Spleen (tissue), 11 donors: Measurements from ENCODE around the gene GABRA1. TPM values are rescaled to one million over a fixed set of nuclear protein-coding genes. Genes with fewer than 3 reads are reported as not detected.
A peak's percentile ranks its signal among the peaks of the same experiment; 100 is the strongest.

ENCODE experiments used
- DNase-seq: peaks from one replicate; pipeline ENCODE4 v3.0.0-alpha.2; 2020
- H3K27ac ChIP-seq, 8 donors: fragments of 200-600 bp; sonication (generic) in 7 of 8; 1 replicate in 4 of 8; 2 replicates in 4 of 8; pipeline versions ENCODE4 v1.5.0 to v1.8.0; 2016 to 2021; ENCODE audit warnings: inconsistent platforms in 4 of 8, mild to moderate bottlenecking in 4 of 8, moderate library complexity in 1 of 8
- H3K27me3 ChIP-seq, 7 donors: fragments of 200-600 bp; sonication (generic) in 6 of 7; replicated peaks in 1 of 7; 1 replicate in 4 of 7; 2 replicates in 3 of 7; pipeline versions ENCODE4 v1.5.0 to v1.8.0; 2016 to 2021; ENCODE audit warnings: inconsistent platforms in 3 of 7, mild to moderate bottlenecking in 1 of 7
- H3K36me3 ChIP-seq, 6 donors: fragments of 200-600 bp; sonication (generic) in 5 of 6; 1 replicate in 4 of 6; 2 replicates in 2 of 6; pipeline versions ENCODE4 v1.5.0 to v1.8.0; 2016 to 2021; ENCODE audit warnings: inconsistent platforms in 2 of 6
- H3K4me1 ChIP-seq, 6 donors: fragments of 200-600 bp; sonication (generic) in 5 of 6; 1 replicate in 3 of 6; 2 replicates in 3 of 6; pipeline versions ENCODE4 v1.5.0 to v1.8.0; 2016 to 2021; ENCODE audit warnings: inconsistent platforms in 3 of 6
- H3K4me3 ChIP-seq, 8 donors: fragments of 200-600 bp; sonication (generic) in 7 of 8; 1 replicate in 4 of 8; 2 replicates in 4 of 8; pipeline versions ENCODE4 v1.5.0 to v1.8.0; 2016 to 2021; ENCODE audit warnings: inconsistent platforms in 4 of 8, mild to moderate bottlenecking in 4 of 8, moderate library complexity in 2 of 8
- H3K9me3 ChIP-seq, 8 donors: fragments of 200-600 bp; sonication (generic) in 7 of 8; 1 replicate in 4 of 8; 2 replicates in 4 of 8; pipeline versions ENCODE4 v1.5.0 to v1.8.0; 2016 to 2021; ENCODE audit warnings: inconsistent platforms in 4 of 8
- CTCF ChIP-seq, 11 experiments: fragments of 200-600 bp in 7 of 11; fragments of 450-650 bp in 4 of 11; sonication (generic) in 4 of 11; IDR thresholded peaks in 8 of 11; conservative IDR thresholded peaks in 3 of 11; 1 replicate in 7 of 11; 2 replicates in 4 of 11; pipeline versions ENCODE4 v1.4.0 to v1.8.0; 2016 to 2021; ENCODE audit warnings: antibody characterized with exemption in 11 of 11, inconsistent platforms in 4 of 11, mild to moderate bottlenecking in 1 of 11
- POLR2A ChIP-seq, 3 donors: fragments of 450-650 bp; IDR thresholded peaks; one replicate each; pipeline ENCODE4 v1.5.1; 2017; ENCODE audit warnings: antibody characterized with exemption in 3 of 3, mild to moderate bottlenecking in 1 of 3
- POLR2AphosphoS5 ChIP-seq, 3 donors: sonication (generic); formaldehyde crosslinking; IDR thresholded peaks; one replicate each; pipeline ENCODE4 v1.5.1; 2017; ENCODE audit warnings: antibody characterized with exemption in 3 of 3
- WGBS, 5 donors: extraction: QIAGEN DNeasy Blood & Tissue Kit in 3 of 5; methylation state at CpG; one replicate each; pipeline versions ENCODE4 v1.1.5 to v1.1.7; 2013 to 2018; 5-methylcytosine and 5-hydroxymethylcytosine counted together
- intact Hi-C: fragments of 100-400 bp; cut with DNase I; formaldehyde crosslinking; loops from one replicate; pipeline ENCODE4 v1.15.0; 2023; ENCODE audit warnings: low total_unique reads
- polyA plus RNA-seq, 3 donors: library from polyadenylated mRNA; stranded (reverse); fragments of 200-250 nt; gene quantifications; one replicate each; pipeline ENCODE4 v1.2.1, GENCODE V29; 2013
- total RNA-seq, 7 donors: library from RNA; depleted of rRNA in 3 of 7; stranded (reverse); fragments of >200 nt in 3 of 7; fragmentation: NEBNext Ultra II Directional in 4 of 7; extraction: Animal tissue kit (Norgen Biotek cat#: 25700) in 4 of 7; gene quantifications; one replicate each; pipeline versions ENCODE4 v1.1.0 to v1.2.1, GENCODE V29; 2016 to 2021
- donor health status: healthy with polysubstance abuse.
- donor health status: DM: no; HTN: no; CAD: no; lungs with moderate emphysema.
- donor health status: DM: no; HTN: no; CAD: no.
- donor health status: Bipolar disorder and iron deficiency.
- donor health status: healthy.
- donor health status: DM: no; HTN: no; CAD: no.
- donor health status: DM: yes; HTN: yes; CAD: no.

The GABRA1 gene
- total and polyA plus RNA-seq, 10 donors = 0.02 TPM; not detected in 9

DNA sequence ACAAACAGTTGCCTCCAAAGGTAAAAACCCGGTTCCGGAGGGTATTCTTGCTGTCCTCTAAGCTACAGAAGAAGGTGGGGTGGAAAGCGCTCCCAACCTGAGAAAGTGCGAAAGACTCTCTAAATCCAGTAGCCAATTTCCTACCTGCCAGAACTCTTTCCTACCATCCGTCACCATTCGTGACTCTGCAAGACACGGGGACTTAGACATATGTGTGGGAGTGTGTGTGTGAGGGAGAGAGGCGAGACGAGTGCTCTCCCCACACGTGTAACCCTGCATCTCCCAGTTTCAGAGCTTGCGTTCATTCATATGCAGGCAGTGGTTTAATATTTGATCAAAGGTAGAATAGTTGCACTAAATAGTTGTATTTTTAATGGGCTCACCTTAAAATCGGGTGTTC is 473 bp upstream of the GABRA1 start:
- H3K9me3 ChIP-seq = no peaks in the 10 kb centered on the region
- TF ChIP-seq POLR2A (IDR thresholded peaks at IDR 0.05) = no peak
- TF ChIP-seq POLR2AphosphoS5 (IDR thresholded peaks at IDR 0.05) = no peak
- no peak for TF ChIP-seq CTCF (IDR thresholded peaks at IDR 0.05 in 8 of 11, conservative IDR thresholded peaks at IDR 0.05 in 3 of 11)
- no peaks in the 10 kb centered on the region for H3K36me3 ChIP-seq
- WGBS, 5 donors = 1 to 9% (median 6%) methylated on average over 8 to 12 of the region's 12 CpGs
- intact Hi-C loops = no loop called here
- no peak overlapping the region for H3K27ac ChIP-seq
- no peak for DNase-seq
- H3K4me1 ChIP-seq = no peaks in the 10 kb centered on the region
- peak overlapping the region in 2 of 8 donors; percentile 25 to 48 for H3K4me3 ChIP-seq
- peaks cover 0 to 50% (median 26%) of the 10 kb centered on the region in 7 donors for H3K27me3 ChIP-seq

DNA sequence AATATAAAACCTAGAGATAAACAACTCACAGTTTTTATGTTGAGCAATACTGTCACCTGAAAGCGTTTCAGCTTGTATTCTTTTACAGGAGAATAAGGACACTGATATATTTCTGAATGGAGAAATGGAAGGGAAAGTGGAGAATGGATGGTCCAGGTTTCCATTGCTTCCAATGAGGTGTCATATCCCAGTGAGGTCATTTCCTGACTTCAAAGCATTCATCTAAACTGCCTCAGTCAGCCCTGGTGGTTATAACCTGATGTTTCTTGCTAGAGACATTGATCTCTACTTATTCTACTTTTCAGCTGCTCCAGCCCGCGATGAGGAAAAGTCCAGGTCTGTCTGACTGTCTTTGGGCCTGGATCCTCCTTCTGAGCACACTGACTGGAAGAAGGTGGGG is 2.6 kb downstream of the GABRA1 start:
- Histone ChIP-seq H3K27me3 (peaks cover 0 to 50% (median 26%) of the 10 kb centered on the region in 7 donors), H3K36me3 (no peaks in the 10 kb centered on the region), H3K27ac (no peak overlapping the region), H3K9me3 (no peaks in the 10 kb centered on the region), H3K4me3 (no peak overlapping the region), H3K4me1 (no peaks in the 10 kb centered on the region)
- DNase-seq = no peak
- intact Hi-C loops = no loop called here
- WGBS, 5 donors = 74 to 84% (median 79%) methylated on average over 3 of the region's 3 CpGs
- TF ChIP-seq CTCF (IDR thresholded peaks at IDR 0.05 in 8 of 11, conservative IDR thresholded peaks at IDR 0.05 in 3 of 11) (no peak), POLR2AphosphoS5 (IDR thresholded peaks at IDR 0.05) (no peak), POLR2A (IDR thresholded peaks at IDR 0.05) (no peak)

DNA sequence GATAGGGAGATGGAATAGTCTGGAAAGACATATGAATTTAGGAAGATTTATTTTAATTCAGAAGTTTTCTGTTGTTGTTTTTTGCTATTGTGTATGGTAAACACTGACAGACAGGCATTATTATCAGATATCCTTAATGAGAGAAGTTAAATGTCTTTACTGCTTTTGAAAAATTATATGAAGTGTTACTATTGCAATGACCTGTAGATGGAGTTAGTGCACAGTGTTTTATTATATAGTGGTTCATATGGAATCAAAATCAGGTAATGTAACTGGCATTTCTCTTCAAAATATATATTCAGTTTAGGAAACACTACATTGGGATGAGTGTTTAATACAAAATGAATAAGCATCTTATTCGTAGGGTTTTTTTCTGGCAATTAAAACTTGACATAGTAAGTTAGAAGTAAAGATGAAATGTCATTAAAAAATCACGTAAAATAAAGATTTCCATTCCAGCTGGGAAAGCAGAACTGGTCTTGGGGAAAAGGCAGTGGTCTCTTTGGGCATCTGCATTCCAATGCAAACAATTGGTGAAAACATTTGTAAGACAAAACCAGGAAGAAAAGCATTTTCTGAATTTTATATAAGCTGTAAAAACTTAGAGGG is 3.9 kb downstream of the GABRA1 start:
- no peak for TF ChIP-seq POLR2AphosphoS5 (IDR thresholded peaks at IDR 0.05)
- no peak for TF ChIP-seq CTCF (IDR thresholded peaks at IDR 0.05 in 8 of 11, conservative IDR thresholded peaks at IDR 0.05 in 3 of 11)
- no peak for TF ChIP-seq POLR2A (IDR thresholded peaks at IDR 0.05)
- no peak for DNase-seq
- Histone ChIP-seq H3K27ac (no peak overlapping the region), H3K9me3 (no peaks in the 10 kb centered on the region), H3K36me3 (no peaks in the 10 kb centered on the region), H3K4me3 (no peak overlapping the region), H3K27me3 (peaks cover 0 to 40% (median 22%) of the 10 kb centered on the region in 7 donors), H3K4me1 (no peaks in the 10 kb centered on the region)
- intact Hi-C loops = no loop called here
- WGBS, 5 donors = 49 to 59% (median 57%) methylated on average over 2 of the region's 2 CpGs

GRCh38 chr5:161857358-161857757 is 9.4 kb downstream of the GABRA1 start:
- Histone ChIP-seq H3K9me3 (no peaks in the 10 kb centered on the region), H3K36me3 (no peaks in the 10 kb centered on the region), H3K27me3 (no peaks in the 10 kb centered on the region), H3K27ac (no peak overlapping the region), H3K4me3 (no peak overlapping the region), H3K4me1 (no peaks in the 10 kb centered on the region)
- no peak for DNase-seq
- intact Hi-C loops = no loop called here
- no peak for TF ChIP-seq CTCF (IDR thresholded peaks at IDR 0.05 in 8 of 11, conservative IDR thresholded peaks at IDR 0.05 in 3 of 11)
- no peak for TF ChIP-seq POLR2AphosphoS5 (IDR thresholded peaks at IDR 0.05)
- TF ChIP-seq POLR2A (IDR thresholded peaks at IDR 0.05) = no peak
- 63 to 73% (median 70%) methylated on average over 1 of the region's 1 CpG for WGBS, 5 donors
